Mesodermal cell (in vitro differentiated cells): Measurements from ENCODE around the gene ERFE.
A peak's percentile ranks its signal among the peaks of the same experiment; 100 is the strongest.

Experiments
- H3K27ac ChIP-seq: 2 replicates; pipeline ENCODE4 v1.7.0; 2013; ENCODE audit warnings: mild to moderate bottlenecking, low read depth, low read length, moderate library complexity; ENCODE audit not compliant: severe bottlenecking
- H3K36me3 ChIP-seq: 2 replicates; pipeline ENCODE4 v1.7.1; 2013; ENCODE audit warnings: mild to moderate bottlenecking, low read length, moderate library complexity; ENCODE audit not compliant: control insufficient read depth, insufficient read depth
- H3K4me1 ChIP-seq: one replicate; pipeline ENCODE4 v1.7.1; 2013; ENCODE audit warnings: mild to moderate bottlenecking, low read length; ENCODE audit not compliant: insufficient read depth, control insufficient read depth, poor library complexity, severe bottlenecking
- H3K4me3 ChIP-seq: 2 replicates; pipeline ENCODE4 v1.7.0; 2013; ENCODE audit warnings: low read length, control low read depth, mild to moderate bottlenecking; ENCODE audit not compliant: insufficient read depth, poor library complexity, severe bottlenecking; ENCODE audit errors: extremely low read depth
- H3K9me3 ChIP-seq: 2 replicates; pipeline ENCODE4 v1.7.1; 2013; ENCODE audit warnings: mild to moderate bottlenecking, low read length, moderate library complexity; ENCODE audit not compliant: control insufficient read depth
- WGBS, 2 experiments: methylation state at CpG; one replicate each; pipeline ENCODE4 v1.1.5; 2013; ENCODE audit warnings: missing lambda C conversion rate in 2 of 2; ENCODE audit not compliant: insufficient coverage in 2 of 2; 5-methylcytosine and 5-hydroxymethylcytosine counted together

The ERFE gene

DNA sequence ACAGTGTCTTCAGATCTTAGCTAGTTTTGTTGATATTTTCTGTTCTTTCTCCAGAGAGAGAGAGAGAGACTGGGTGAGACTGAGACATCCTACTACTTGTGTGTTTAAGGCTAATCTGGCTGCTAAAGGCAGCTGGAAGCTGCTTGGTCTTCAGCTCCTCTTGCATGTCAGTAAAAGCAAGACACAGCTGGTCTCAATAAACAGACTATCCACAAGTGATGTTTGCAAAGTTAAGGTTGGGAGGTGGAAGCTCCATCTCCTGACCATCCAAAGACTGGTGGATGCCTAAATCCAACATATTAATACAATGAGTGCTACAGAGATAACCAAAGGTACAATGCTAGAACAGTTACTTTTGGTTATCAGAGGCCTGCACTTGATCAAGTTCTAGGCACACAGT is 17.8 kb downstream of the ERFE start:
- Histone ChIP-seq H3K27ac (no peak overlapping the region), H3K36me3 (peaks cover 94% of the 10 kb centered on the region), H3K4me3 (no peak overlapping the region), H3K9me3 (no peaks in the 10 kb centered on the region), H3K4me1 (no peaks in the 10 kb centered on the region)

DNA sequence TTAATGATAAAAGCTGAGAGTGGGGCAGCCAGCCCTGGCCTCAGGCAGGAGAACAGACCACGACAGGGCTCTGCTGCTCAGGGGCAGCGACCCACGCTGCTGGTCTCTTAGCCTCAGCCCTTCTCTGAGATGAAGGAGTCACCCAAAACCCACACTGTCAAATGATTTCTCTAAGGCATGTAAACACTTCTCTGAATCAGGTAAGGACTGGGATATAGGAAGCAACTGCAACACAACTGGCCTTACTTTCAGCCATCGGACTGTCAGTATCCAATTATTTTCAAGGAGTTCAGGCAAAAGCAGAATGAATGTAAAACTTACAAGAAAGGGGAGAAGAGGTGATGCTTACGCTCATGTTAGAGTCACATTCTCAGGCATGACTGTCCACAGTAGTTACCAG is 21.8 kb downstream of the ERFE start:
- 90 to 94% methylated on average over 3 to 5 of the region's 5 CpGs for WGBS, 2 experiments
- Histone ChIP-seq H3K27ac (no peak overlapping the region), H3K4me3 (no peak overlapping the region), H3K9me3 (no peaks in the 10 kb centered on the region), H3K4me1 (no peaks in the 10 kb centered on the region), H3K36me3 (peaks cover 95% of the 10 kb centered on the region)

DNA sequence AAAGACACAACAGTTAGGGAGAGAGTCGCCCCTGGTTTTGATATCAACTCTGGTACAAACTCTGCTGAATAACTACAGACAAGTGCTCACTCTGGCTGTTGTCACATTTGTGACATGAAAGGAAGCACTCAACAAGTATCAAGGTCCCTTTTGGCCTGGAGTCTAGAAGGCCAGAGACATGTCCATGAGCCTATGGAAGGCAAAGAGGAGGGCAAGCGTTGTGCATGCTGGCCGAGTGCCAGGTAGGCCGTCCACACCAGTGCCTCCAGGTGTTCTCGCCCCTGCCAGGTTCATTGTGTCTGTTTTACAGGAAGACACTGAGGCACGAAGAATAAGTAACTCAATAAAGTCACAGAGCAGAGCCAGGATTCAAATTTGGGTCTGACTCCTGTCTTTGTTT is 23.6 kb downstream of the ERFE start:
- no peak overlapping the region for H3K4me3 ChIP-seq
- peaks cover 100% of the 10 kb centered on the region for H3K36me3 ChIP-seq
- 94 to 95% methylated on average over 6 of the region's 6 CpGs for WGBS, 2 experiments
- H3K27ac ChIP-seq, result no peak overlapping the region
- H3K4me1 ChIP-seq, result no peaks in the 10 kb centered on the region
- H3K9me3 ChIP-seq, result no peaks in the 10 kb centered on the region

DNA sequence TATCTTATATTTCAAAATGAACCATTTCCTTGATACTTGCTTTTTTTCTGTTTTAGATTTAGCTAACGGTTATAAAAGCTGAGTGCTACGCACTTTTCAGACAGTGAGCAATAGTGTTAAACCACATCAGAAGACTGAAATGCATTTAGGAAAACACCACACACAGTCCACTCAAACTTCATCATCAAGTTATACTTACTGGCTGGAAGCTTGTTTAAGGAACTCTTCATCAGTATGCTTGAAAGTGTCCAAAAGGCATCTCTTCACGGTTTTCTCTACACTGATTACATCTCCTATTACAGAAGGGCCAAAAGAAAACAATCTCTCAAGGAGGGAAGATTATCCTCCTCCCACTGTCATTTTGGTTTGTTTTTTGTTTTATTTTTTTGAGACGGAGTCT is 25.1 kb downstream of the ERFE start:
- no peak overlapping the region for H3K27ac ChIP-seq
- peaks cover 100% of the 10 kb centered on the region for H3K36me3 ChIP-seq
- H3K4me3 ChIP-seq, result no peak overlapping the region
- no peaks in the 10 kb centered on the region for H3K4me1 ChIP-seq
- 90% methylated on average over 2 of the region's 4 CpGs; no CpG with 5 or more reads in 1 of the 2 experiments for WGBS, 2 experiments
- H3K9me3 ChIP-seq, result no peaks in the 10 kb centered on the region

DNA sequence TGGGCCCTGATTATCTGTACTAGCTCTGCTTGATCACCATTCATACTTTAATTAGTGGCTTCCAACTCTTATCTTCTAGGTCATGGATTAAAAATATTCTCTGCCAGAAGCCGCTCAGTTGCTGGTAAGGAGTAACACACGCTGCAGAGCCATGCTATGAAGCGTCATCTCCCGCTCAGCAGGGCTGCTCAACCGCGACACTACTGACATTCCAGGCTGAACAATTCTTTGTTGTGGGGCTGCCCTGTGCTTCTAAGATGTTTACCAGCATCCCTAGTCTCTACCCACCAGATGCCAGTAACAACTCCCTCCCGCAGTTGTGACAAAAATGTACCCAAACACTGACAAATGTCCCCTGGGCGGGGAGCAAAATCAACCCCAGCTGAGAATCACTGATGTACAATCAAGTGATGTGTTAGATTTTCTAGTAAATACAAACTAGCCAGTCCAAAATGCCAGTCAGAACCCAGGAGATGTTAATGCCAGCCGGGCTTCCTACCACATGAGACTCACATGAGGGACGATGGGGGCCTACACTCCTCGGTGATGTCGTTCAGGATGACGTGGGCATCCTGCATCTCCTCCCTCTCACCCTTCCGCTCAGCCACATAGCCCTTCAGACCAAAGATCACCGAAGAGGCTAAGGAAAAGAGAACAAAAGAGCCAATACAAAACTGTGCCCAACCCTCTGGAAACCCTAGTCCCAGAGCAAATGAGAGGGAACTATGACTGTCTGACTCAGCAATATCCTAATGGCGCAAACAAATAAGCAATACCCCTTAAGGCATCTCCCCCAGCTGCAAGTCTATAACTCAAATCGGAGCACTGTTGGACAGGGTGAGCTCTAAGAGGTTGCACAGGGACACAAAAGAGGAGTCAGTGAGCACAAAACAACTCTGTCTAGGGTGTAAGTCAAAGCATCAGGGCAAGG is 29.1 kb downstream of the ERFE start:
- Histone ChIP-seq H3K27ac (peak overlapping the region; percentile 29), H3K36me3 (peaks cover 95% of the 10 kb centered on the region), H3K4me3 (no peak overlapping the region), H3K4me1 (no peaks in the 10 kb centered on the region), H3K9me3 (no peaks in the 10 kb centered on the region)
- WGBS, 2 experiments, result 90 to 93% methylated on average over 14 to 16 of the region's 17 CpGs

DNA sequence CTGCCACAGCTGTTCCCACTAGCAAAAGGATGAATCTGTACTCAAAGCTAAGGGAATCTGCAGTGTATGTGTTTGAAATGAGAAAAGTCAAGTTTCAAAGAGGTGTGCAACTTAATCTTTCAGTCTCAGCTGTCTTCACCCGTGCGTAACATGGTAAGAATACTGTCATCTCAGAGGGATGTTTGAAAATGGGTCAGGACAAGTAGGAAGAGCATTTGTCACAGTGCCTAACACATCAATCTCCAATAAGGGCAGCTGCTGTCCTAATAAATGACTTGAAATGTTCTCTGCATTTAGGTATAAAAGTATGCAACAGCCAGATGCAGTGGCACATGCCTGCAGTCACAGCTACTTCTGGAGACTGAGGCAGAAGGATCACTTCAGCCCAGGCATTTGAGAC is 31.7 kb downstream of the ERFE start:
- H3K9me3 ChIP-seq, result no peaks in the 10 kb centered on the region
- no peak overlapping the region for H3K4me3 ChIP-seq
- H3K36me3 ChIP-seq, result peaks cover 95% of the 10 kb centered on the region
- WGBS, 2 experiments, result 100% methylated on average over 2 of the region's 2 CpGs
- no peak overlapping the region for H3K27ac ChIP-seq
- no peaks in the 10 kb centered on the region for H3K4me1 ChIP-seq

DNA sequence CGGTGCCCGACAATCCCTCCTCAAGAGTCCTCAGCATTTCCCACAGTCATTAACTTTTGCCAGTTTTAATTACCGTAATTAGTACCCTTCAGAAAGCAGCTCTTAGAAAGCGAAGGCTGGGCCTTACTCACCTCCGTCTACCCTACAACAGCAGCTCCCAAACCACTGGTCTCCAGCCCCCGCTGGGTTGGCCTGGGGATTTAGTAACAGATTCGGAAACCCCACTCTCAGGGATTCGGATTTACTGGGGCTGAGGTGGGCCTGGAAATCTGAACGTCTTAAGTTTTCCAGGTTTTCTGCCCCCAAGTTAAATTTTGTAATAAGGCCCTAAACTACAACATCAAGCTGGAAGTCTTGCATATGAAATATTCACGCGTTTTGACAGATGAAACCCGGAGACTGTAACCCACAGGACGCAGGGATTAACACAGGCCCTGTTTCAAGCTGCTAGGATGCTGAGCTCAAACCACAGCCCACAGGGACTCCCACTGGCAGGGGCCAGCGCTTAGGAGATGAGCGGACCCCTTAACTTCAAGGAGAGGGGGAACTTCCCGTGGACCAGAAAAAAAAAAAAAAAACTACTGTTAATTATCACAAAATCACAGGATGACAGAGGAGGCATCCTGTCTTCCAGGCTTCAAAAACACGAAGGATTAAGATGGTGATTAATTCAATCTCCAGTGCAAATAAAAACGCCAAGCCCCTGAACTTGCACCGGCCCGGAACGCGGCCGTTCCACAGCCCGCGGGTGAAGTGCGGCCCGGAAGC is 43.7 kb downstream of the ERFE start:
- H3K36me3 ChIP-seq, result peaks cover 5% of the 10 kb centered on the region
- H3K27ac ChIP-seq, result no peak overlapping the region
- H3K4me1 ChIP-seq, result peaks cover 6% of the 10 kb centered on the region
- 18 to 21% methylated on average over 20 to 24 of the region's 27 CpGs for WGBS, 2 experiments
- peak overlapping the region; percentile 74 for H3K4me3 ChIP-seq
- H3K9me3 ChIP-seq, result peaks cover 5% of the 10 kb centered on the region

DNA sequence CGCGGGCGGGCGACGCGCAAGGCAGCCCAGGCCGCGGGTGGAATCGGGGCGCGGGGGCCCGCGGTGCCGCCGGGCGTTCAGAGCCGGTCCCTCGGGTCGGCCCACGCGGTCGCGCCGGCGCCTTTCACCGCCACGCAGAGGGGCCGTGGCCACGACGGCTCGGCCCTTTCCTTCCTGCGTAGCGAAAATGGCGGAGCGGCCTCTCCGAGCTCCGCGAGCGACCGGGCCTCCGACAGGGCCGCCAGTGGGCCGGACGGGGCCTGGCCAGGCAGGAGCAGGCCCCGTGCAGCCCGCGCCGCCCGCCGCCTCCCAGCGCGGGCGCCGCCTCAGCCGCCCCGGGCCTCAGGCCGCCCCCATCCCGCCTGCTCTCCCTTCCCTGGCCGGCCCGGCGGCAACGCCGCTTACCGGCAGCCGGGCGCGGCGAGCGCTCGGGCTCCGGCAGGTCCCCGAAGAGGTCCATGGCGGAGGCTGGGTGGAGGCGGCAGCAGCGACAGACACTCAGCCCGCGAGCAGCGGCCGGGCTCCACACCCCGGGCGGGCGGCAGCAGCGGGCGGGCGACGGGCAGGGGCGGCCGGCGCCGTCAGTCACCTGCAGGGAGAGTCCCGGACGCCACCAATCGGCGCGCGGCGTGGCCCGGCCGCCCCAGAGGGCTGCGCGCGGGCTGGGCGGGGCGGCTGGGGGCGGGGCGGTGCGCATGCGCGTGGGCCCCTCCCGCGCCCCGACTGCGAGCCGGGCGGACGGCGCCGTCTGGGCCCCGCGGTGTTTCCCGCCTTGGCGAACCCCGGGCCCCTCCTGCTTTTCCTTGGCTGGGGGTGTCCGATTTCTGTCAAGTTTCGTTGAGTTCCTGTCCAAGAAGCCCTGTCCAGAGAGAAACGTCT is 44.6 kb downstream of the ERFE start, which contains the start of gene ILKAP:
Gene ILKAP (minus strand): TSS at position 602 of the 879 bp plus-strand sequence. CDS start 142 bp downstream, at position 460.
- Histone ChIP-seq H3K4me1 (peaks cover 6% of the 10 kb centered on the region), H3K27ac (peak within 1 kb of the TSS; percentile 51), H3K9me3 (peaks cover 5% of the 10 kb centered on the region), H3K36me3 (peaks cover 5% of the 10 kb centered on the region), H3K4me3 (peak within 1 kb of the TSS; percentile 74)
- 0 to 1% methylated on average over 82 to 96 of the region's 126 CpGs for WGBS, 2 experiments

DNA sequence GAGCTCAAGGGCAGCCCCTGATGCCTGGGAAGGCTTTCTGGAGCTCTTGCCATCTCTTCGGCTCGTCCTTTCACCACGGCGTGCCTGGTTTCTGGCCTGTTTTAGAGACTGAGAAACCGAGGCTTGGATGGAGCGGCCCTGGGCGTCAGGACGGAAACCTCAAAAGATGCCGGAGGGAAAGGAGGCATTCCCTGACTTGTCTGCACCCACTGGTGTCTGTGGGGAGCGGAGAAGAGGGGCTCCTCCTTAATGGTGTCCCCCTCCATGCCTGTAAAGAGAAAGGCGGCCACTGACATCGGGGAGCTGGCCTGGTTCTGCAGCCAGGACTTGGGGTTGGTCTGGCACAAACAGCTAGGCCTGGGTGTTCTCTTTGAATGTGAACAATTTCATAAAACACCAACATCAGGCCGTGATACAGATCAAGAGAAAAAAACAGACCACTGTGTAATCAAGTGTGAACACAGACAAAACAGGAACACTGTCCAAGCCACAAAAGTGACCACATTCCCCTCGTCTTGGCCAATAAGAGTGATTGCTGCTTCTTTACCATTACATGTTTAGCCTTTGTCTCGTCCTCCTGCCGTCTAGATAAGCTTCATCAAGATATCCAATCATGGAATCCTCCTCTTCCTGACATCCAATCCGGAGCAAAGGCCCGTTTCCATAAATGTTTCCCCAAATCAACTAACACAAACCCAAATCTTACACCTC is 45.4 kb downstream of the ERFE start:
- peaks cover 6% of the 10 kb centered on the region for H3K4me1 ChIP-seq
- H3K4me3 ChIP-seq, result peak overlapping the region; percentile 26
- H3K27ac ChIP-seq, result peak overlapping the region; percentile 30
- 78 to 81% methylated on average over 17 of the region's 18 CpGs for WGBS, 2 experiments
- H3K9me3 ChIP-seq, result peaks cover 5% of the 10 kb centered on the region
- H3K36me3 ChIP-seq, result peaks cover 5% of the 10 kb centered on the region

DNA sequence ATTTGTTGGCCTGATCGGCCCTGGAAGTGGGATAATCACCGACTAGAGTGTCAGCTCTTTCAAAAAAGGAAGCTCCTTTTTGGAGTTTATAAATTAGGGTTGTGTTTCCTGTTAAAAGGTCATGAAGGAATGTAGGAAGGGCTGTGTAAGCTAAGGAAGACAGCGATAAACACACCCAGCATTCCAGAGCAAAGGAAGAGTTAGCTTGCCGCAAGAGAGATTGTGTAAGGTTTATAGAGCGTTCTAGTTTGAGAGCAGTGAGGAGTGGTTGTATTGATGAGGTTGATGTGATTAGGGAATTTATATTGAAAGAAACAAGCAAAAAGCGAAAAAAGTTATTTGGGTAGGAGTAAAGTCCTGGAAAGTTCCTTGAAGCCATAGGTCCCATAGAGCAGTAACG is 48.2 kb downstream of the ERFE start:
- Histone ChIP-seq H3K4me3 (no peak overlapping the region), H3K36me3 (no peaks in the 10 kb centered on the region), H3K4me1 (peaks cover 6% of the 10 kb centered on the region), H3K9me3 (peaks cover 5% of the 10 kb centered on the region), H3K27ac (no peak overlapping the region)
- 77 to 90% methylated on average over 6 to 7 of the region's 7 CpGs for WGBS, 2 experiments
